Natural killer cell (primary cell): ENCODE results near the gene MERTK. TPM values are rescaled to one million over a fixed set of nuclear protein-coding genes. Genes with fewer than 3 reads are reported as not detected.

ENCODE experiments used
- ATAC-seq, 3 donors: fragments of 150-1000 bp in 2 of 3; fragments of 200-7000 bp in 1 of 3; cut with Tn5 transposase; 1 replicate in 1 of 3; 2 replicates in 2 of 3; pipeline ENCODE4 v1.10.0; 2021; ENCODE audit warnings: mild to moderate bottlenecking in 2 of 3, moderate library complexity in 2 of 3
- DNase-seq, 2 donors: peaks; one replicate each; pipeline versions ENCODE4 v3.0.0 to v3.0.0-alpha.2; 2013 to 2021; ENCODE audit warnings: mixed read lengths in 1 of 2
- H3K27ac ChIP-seq: one replicate; pipeline ENCODE4 v1.5.1; 2013; ENCODE audit warnings: mild to moderate bottlenecking, low read length
- H3K27me3 ChIP-seq: one replicate; pipeline ENCODE4 v1.6.1; 2013; ENCODE audit warnings: low read length; ENCODE audit not compliant: control insufficient read depth, insufficient read depth
- H3K36me3 ChIP-seq: one replicate; pipeline ENCODE4 v1.6.1; 2013; ENCODE audit warnings: low read length; ENCODE audit not compliant: control insufficient read depth, insufficient read depth
- H3K4me1 ChIP-seq: one replicate; pipeline ENCODE4 v1.6.1; 2013; ENCODE audit warnings: low read length; ENCODE audit not compliant: control insufficient read depth, insufficient read depth
- H3K4me3 ChIP-seq: one replicate; pipeline ENCODE4 v1.5.1; 2013; ENCODE audit warnings: low read length
- H3K9me3 ChIP-seq: one replicate; pipeline ENCODE4 v1.6.1; 2013; ENCODE audit warnings: low read length; ENCODE audit not compliant: control insufficient read depth, insufficient read depth
- H3K27ac Mint-ChIP-seq, 2 donors: one replicate each; pipeline ENCODE4 v1.8.0; 2022; ENCODE audit warnings: mild to moderate bottlenecking in 2 of 2, mixed read lengths in 2 of 2, moderate library complexity in 1 of 2
- H3K27me3 Mint-ChIP-seq, 2 donors: one replicate each; pipeline ENCODE4 v1.8.0; 2022; ENCODE audit warnings: low read depth in 2 of 2, mixed read lengths in 2 of 2
- H3K36me3 Mint-ChIP-seq: one replicate; pipeline ENCODE4 v1.8.0; 2022; ENCODE audit warnings: mixed read lengths
- H3K4me1 Mint-ChIP-seq, 2 donors: one replicate each; pipeline ENCODE4 v1.8.0; 2022; ENCODE audit warnings: mixed read lengths in 2 of 2
- H3K4me3 Mint-ChIP-seq: one replicate; pipeline ENCODE4 v1.8.0; 2022; ENCODE audit warnings: mild to moderate bottlenecking, moderate library complexity, mixed read lengths
- H3K9me3 Mint-ChIP-seq, 2 donors: one replicate each; pipeline ENCODE4 v1.8.0; 2022; ENCODE audit warnings: mixed read lengths in 2 of 2
- WGBS: methylation state at CpG from one replicate; pipeline ENCODE4 v1.1.7; 2013; ENCODE audit warnings: missing lambda C conversion rate; ENCODE audit not compliant: insufficient coverage; 5-methylcytosine and 5-hydroxymethylcytosine counted together
- intact Hi-C: fragments of 100-400 bp; cut with micrococcal nuclease; formaldehyde crosslinking; loops from one replicate; pipeline ENCODE4 v1.14.2; 2022
- total RNA-seq, 4 donors: library from RNA; stranded (reverse); fragments of 120-200 nt in 1 of 4; gene quantifications; one replicate each; pipeline versions ENCODE4 v1.2.3 to v1.2.4, GENCODE V29; 2013 to 2022
- TF ChIP-seq, protein P1 (sequence below): fragments of 200-600 bp; IDR thresholded peaks from one replicate; pipeline ENCODE4 v1.8.0; 2022; ENCODE audit warnings: antibody characterized with exemption

Gene MERTK
- total RNA-seq, 3 donors from 2014 or later (not counting 1 experiment from before 2014, with no cell fraction given), result 0.38 to 1.2 (median 0.45) TPM

DNA sequence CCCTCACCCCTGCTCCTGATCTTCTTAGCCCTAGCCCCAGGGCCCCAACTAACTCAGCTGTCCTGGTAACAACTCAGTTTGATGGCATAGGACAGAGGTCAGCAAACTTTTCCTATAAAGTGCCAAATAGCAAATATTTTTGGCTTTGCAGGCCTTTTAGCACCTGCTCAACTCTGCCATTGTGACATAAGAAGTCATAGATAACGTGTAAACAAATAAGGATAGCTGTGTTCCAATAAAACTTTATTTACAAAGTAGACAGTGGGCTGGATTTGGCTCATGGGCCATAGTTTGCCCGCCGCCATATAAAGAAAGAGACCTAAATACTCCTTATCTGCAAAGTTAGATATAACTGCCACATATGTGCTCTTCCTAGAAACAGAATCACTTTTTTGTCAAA, 129.4 kb downstream of the MERTK start:
- DNase-seq, result no peak
- Mint-ChIP-seq H3K27me3 (peaks cover 9% of the 10 kb centered on the region in 2 donors), H3K4me1 (peaks cover 6 to 13% of the 10 kb centered on the region in 2 donors), H3K4me3 (no peak overlapping the region), H3K36me3 (no peaks in the 10 kb centered on the region), H3K27ac (no peak overlapping the region), H3K9me3 (no peaks in the 10 kb centered on the region)
- H3K36me3 ChIP-seq, result no peaks in the 10 kb centered on the region
- no peaks in the 10 kb centered on the region for H3K9me3 ChIP-seq
- TF ChIP-seq, protein P1, sequence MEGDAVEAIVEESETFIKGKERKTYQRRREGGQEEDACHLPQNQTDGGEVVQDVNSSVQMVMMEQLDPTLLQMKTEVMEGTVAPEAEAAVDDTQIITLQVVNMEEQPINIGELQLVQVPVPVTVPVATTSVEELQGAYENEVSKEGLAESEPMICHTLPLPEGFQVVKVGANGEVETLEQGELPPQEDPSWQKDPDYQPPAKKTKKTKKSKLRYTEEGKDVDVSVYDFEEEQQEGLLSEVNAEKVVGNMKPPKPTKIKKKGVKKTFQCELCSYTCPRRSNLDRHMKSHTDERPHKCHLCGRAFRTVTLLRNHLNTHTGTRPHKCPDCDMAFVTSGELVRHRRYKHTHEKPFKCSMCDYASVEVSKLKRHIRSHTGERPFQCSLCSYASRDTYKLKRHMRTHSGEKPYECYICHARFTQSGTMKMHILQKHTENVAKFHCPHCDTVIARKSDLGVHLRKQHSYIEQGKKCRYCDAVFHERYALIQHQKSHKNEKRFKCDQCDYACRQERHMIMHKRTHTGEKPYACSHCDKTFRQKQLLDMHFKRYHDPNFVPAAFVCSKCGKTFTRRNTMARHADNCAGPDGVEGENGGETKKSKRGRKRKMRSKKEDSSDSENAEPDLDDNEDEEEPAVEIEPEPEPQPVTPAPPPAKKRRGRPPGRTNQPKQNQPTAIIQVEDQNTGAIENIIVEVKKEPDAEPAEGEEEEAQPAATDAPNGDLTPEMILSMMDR, result no peak
- H3K4me3 ChIP-seq, result no peak overlapping the region
- no peaks in the 10 kb centered on the region for H3K27me3 ChIP-seq
- H3K27ac ChIP-seq, result no peak overlapping the region
- WGBS, result 97% methylated on average over 3 of the region's 3 CpGs
- ATAC-seq, result no peak
- peaks cover under 1% of the 10 kb centered on the region for H3K4me1 ChIP-seq
- intact Hi-C loops, result no loop called here

DNA sequence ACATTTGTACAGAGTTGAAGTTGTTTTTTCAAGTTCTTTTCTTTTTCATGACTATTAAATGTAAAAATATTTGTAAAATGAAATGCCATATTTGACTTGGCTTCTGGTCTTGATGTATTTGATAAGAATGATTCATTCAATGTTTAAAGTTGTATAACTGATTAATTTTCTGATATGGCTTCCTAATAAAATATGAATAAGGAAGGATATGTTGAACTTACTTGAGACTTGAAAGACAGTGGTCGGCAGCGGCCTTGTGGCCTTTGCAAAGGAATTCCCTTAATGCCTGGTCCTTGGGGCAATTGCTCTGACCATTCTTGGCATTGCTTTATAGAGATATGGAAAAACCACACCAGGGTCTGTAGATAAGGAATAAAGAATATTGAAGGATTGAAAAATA, 130.8 kb downstream of the MERTK start:
- no peak overlapping the region for H3K27ac Mint-ChIP-seq
- intact Hi-C loops, result no loop called here
- TF ChIP-seq, protein P1, result no peak
- DNase-seq, result no peak
- ATAC-seq, result no peak
- H3K4me1 ChIP-seq, result peaks cover 3% of the 10 kb centered on the region
- H3K9me3 Mint-ChIP-seq, result no peaks in the 10 kb centered on the region
- 92% methylated on average over 2 of the region's 2 CpGs for WGBS
- H3K36me3 ChIP-seq, result no peaks in the 10 kb centered on the region
- H3K27me3 Mint-ChIP-seq, result peaks cover 9% of the 10 kb centered on the region in 2 donors
- no peak overlapping the region for H3K27ac ChIP-seq
- peaks cover 6 to 8% of the 10 kb centered on the region in 2 donors for H3K4me1 Mint-ChIP-seq
- no peaks in the 10 kb centered on the region for H3K9me3 ChIP-seq
- H3K27me3 ChIP-seq, result no peaks in the 10 kb centered on the region
- H3K4me3 ChIP-seq, result no peak overlapping the region
- H3K36me3 Mint-ChIP-seq, result no peaks in the 10 kb centered on the region
- H3K4me3 Mint-ChIP-seq, result no peak overlapping the region

DNA sequence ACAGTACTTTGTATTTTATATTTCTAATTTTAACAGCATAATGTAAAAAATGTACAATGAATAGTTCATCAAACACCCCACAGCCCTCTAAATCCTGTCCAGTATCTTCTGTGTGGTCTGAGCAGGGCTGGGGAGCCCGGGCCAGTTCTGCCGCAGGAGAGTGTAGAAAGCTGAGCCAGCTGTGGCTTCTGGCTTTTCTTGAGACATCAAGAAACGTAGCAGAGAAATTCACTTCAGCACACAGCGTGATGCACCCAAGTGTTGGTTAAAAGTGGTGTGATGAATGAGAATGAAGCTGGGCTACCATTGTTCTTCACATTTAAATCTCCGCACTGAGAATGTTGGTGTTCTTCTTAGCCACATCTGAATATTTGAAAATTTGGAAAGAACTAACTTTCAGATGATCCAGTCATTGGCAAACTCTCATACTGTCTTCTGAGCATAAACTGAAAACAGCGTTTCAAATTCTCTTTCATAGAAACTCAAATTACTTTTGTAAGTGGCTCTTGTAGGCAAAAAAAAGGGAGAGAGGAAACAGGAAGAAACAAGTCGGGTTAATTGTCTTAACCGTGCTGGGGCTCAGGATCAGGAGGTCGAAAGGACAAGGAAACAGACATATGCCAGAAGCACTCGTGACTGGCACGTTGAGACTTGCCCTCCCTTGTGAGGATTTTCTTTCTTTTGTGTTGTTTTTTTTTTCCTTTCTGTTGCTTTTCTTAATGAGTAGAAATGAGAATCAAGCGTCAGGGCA, 133.2 kb downstream of the MERTK start:
- peaks cover 9% of the 10 kb centered on the region in 2 donors for H3K27me3 Mint-ChIP-seq

More for the DNA sequence above, 133.2 kb downstream of the MERTK start:
- H3K4me3 Mint-ChIP-seq, result no peak overlapping the region
- H3K4me3 ChIP-seq, result no peak overlapping the region
- no peaks in the 10 kb centered on the region for H3K27me3 ChIP-seq
- TF ChIP-seq, protein P1, result no peak
- DNase-seq (no peak), ATAC-seq (no peak)
- H3K36me3 Mint-ChIP-seq, result no peaks in the 10 kb centered on the region
- intact Hi-C loops, result no loop called here
- H3K4me1 ChIP-seq, result peaks cover 3% of the 10 kb centered on the region
- 35% methylated on average over 10 of the region's 12 CpGs for WGBS
- H3K27ac Mint-ChIP-seq, result no peak overlapping the region
- no peak overlapping the region for H3K27ac ChIP-seq
- peaks cover 2 to 3% of the 10 kb centered on the region in 2 donors for H3K9me3 Mint-ChIP-seq
- H3K9me3 ChIP-seq, result no peaks in the 10 kb centered on the region
- no peaks in the 10 kb centered on the region for H3K36me3 ChIP-seq
- H3K4me1 Mint-ChIP-seq, result peaks cover 6% of the 10 kb centered on the region in 2 donors
